HL-60 (cell line): ENCODE results near the gene KCNC3.

ENCODE experiments used
- DNase-seq, 2 experiments: peaks; one replicate each; pipeline ENCODE4 v3.0.0-alpha.2; 2010 to 2020; ENCODE audit warnings: low read depth in 1 of 2, low spot score in 1 of 2
- H3K27ac ChIP-seq: fragments of 250-450 bp; sonication (Bioruptor Pico); replicated peaks from 2 replicates; pipeline ENCODE4 v1.5.1; 2020; ENCODE audit warnings: mild to moderate bottlenecking, moderate library complexity
- H3K27me3 ChIP-seq: fragments of 250-450 bp; sonication (Bioruptor Pico); 2 replicates; pipeline ENCODE4 v1.5.1; 2021; ENCODE audit warnings: mild to moderate bottlenecking, moderate library complexity; ENCODE audit not compliant: insufficient read depth, poor library complexity, severe bottlenecking
- H3K4me3 ChIP-seq: replicated peaks from 2 replicates; pipeline ENCODE4 v1.5.1; 2011; ENCODE audit warnings: mild to moderate bottlenecking, control low read depth, low read length; ENCODE audit not compliant: insufficient read depth
- GABPA ChIP-seq: IDR thresholded peaks from 2 replicates; pipeline ENCODE4 v1.6.1; 2012; ENCODE audit warnings: low read depth
- POLR2AphosphoS5 ChIP-seq: IDR thresholded peaks from 2 replicates; pipeline ENCODE4 v1.6.1; 2012; ENCODE audit warnings: low read depth
- SPI1 ChIP-seq: IDR thresholded peaks from 2 replicates; pipeline ENCODE4 v1.6.1; 2012; ENCODE audit warnings: low read depth, mild to moderate bottlenecking, borderline replicate concordance
- TF ChIP-seq, protein P1 (sequence below): IDR thresholded peaks from one replicate; pipeline ENCODE4 v1.5.1; 2011; ENCODE audit warnings: low read length, control low read depth, inconsistent platforms; ENCODE audit not compliant: insufficient read depth
- TF ChIP-seq, protein P2 (sequence below): IDR thresholded peaks from 2 replicates; pipeline ENCODE4 v1.6.1; 2012; ENCODE audit warnings: low read depth; ENCODE audit not compliant: insufficient replicate concordance

KCNC3 gene

DNA sequence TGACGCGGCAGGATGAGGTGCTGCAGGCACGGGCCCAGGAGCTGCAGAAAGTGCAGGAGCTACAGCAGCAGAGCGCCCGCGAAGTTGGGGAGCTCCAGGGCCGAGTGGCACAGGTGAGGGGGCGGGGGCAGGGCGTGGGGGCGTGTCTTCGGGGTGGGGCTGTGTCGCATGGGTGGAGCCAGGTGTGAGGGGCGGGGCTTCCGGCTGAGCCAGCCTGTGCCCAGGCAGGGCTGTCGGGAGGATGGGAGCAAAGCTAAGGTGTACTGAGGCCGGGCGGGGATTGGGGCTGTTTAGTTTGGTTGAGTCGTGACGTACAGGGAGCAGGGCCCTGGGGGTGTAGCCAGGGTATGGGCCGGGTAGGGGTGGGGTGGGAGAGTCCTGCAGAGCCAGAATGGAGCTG is 62.3 kb downstream of the KCNC3 start:
- no peak overlapping the region for H3K4me3 ChIP-seq
- no peak overlapping the region for H3K27ac ChIP-seq
- TF ChIP-seq, protein P1, sequence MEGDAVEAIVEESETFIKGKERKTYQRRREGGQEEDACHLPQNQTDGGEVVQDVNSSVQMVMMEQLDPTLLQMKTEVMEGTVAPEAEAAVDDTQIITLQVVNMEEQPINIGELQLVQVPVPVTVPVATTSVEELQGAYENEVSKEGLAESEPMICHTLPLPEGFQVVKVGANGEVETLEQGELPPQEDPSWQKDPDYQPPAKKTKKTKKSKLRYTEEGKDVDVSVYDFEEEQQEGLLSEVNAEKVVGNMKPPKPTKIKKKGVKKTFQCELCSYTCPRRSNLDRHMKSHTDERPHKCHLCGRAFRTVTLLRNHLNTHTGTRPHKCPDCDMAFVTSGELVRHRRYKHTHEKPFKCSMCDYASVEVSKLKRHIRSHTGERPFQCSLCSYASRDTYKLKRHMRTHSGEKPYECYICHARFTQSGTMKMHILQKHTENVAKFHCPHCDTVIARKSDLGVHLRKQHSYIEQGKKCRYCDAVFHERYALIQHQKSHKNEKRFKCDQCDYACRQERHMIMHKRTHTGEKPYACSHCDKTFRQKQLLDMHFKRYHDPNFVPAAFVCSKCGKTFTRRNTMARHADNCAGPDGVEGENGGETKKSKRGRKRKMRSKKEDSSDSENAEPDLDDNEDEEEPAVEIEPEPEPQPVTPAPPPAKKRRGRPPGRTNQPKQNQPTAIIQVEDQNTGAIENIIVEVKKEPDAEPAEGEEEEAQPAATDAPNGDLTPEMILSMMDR: no peak
- no peak for TF ChIP-seq GABPA
- TF ChIP-seq POLR2AphosphoS5: no peak
- TF ChIP-seq, protein P2, sequence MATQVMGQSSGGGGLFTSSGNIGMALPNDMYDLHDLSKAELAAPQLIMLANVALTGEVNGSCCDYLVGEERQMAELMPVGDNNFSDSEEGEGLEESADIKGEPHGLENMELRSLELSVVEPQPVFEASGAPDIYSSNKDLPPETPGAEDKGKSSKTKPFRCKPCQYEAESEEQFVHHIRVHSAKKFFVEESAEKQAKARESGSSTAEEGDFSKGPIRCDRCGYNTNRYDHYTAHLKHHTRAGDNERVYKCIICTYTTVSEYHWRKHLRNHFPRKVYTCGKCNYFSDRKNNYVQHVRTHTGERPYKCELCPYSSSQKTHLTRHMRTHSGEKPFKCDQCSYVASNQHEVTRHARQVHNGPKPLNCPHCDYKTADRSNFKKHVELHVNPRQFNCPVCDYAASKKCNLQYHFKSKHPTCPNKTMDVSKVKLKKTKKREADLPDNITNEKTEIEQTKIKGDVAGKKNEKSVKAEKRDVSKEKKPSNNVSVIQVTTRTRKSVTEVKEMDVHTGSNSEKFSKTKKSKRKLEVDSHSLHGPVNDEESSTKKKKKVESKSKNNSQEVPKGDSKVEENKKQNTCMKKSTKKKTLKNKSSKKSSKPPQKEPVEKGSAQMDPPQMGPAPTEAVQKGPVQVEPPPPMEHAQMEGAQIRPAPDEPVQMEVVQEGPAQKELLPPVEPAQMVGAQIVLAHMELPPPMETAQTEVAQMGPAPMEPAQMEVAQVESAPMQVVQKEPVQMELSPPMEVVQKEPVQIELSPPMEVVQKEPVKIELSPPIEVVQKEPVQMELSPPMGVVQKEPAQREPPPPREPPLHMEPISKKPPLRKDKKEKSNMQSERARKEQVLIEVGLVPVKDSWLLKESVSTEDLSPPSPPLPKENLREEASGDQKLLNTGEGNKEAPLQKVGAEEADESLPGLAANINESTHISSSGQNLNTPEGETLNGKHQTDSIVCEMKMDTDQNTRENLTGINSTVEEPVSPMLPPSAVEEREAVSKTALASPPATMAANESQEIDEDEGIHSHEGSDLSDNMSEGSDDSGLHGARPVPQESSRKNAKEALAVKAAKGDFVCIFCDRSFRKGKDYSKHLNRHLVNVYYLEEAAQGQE: no peak
- TF ChIP-seq SPI1: no peak
- no peaks in the 10 kb centered on the region for H3K27me3 ChIP-seq
- DNase-seq: no peak

DNA sequence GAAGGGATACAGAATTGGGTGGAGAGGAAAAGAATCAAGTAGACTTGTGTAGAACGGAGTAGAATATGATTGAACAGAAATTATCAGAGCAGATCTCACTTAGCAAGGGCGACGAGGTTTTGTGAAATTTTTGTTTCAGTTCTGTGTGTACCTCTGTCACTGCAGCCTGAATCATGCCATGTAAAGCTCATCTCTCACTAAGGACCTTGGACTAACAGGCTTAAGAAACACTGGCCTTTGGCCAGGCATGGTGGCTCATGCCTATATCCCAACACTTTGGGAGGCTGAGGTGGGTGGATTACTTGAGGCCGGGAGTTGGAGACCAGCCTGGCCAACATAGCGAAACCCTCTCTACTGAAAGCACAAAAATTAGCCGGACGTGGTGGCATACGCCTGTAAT is 63.1 kb downstream of the KCNC3 start:
- no peak overlapping the region for H3K27ac ChIP-seq
- TF ChIP-seq, protein P2: no peak
- TF ChIP-seq POLR2AphosphoS5 (no peak), SPI1 (no peak), GABPA (no peak)
- TF ChIP-seq, protein P1: no peak
- H3K4me3 ChIP-seq: no peak overlapping the region
- DNase-seq: no peak
- H3K27me3 ChIP-seq: no peaks in the 10 kb centered on the region

DNA sequence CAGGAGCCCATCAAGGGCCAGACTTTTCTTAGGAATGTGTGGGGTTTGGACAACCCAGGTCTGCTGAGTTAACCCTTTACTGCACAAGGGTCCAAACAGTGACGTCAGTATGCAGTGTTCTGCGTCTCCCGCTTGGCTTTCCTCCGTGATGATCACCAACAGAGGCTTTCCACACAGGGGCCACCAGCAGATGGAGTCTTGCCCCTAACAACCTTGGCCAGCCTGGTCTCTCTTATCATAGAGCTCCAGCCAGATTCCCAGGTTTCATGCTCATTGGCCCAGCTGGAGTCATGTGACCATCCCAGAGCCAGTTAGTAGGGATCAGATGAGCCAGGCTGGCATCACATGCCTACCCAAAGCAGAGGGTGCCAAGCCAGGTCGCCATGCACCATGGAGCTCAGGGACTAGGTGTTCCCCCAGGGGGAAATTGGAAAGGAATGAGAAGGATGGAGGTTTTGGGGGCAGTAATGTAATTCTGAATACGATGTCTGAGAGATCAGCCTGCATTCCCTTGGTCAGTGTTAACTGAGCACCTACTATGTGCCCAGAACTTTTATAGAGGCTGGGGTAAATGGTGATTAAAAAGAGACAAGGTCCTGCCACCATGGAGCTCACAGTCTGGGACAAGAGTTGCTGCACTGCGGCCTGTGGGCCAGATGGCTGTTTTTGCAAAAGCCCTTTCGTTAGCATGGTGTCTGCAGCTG is 64.5 kb downstream of the KCNC3 start:
- TF ChIP-seq POLR2AphosphoS5: no peak
- no peak for TF ChIP-seq GABPA
- TF ChIP-seq, protein P2: no peak
- TF ChIP-seq SPI1: no peak
- TF ChIP-seq, protein P1: no peak
- H3K4me3 ChIP-seq: no peak overlapping the region
- H3K27ac ChIP-seq: no peak overlapping the region
- no peak for DNase-seq
- no peaks in the 10 kb centered on the region for H3K27me3 ChIP-seq
